Spinal cord (tissue), 10 donors: Measurements from ENCODE around the gene KCNK15. TPM values are rescaled to one million over a fixed set of nuclear protein-coding genes. Genes with fewer than 3 reads are reported as not detected.
"Not testable (repeated sequence)": the region's sequence is repeated elsewhere in the genome, so short reads cannot be mapped to it uniquely, and the experiment has no call there.

ENCODE experiments used
- DNase-seq, 6 donors: peaks; one replicate each; pipeline versions ENCODE4 v3.0.0 to v3.0.0-alpha.2; 2013 to 2015; ENCODE audit warnings: low spot score in 6 of 6, low read depth in 4 of 6
- H3K27ac ChIP-seq: one replicate; pipeline ENCODE4 v1.5.1; 2013; ENCODE audit warnings: low read depth, low read length, control low read depth
- H3K27me3 ChIP-seq: one replicate; pipeline ENCODE4 v1.6.1; 2013; ENCODE audit warnings: low read length; ENCODE audit not compliant: control insufficient read depth, insufficient read depth
- H3K36me3 ChIP-seq: one replicate; pipeline ENCODE4 v1.6.1; 2013; ENCODE audit warnings: low read length; ENCODE audit not compliant: control insufficient read depth, insufficient read depth
- H3K4me1 ChIP-seq: one replicate; pipeline ENCODE4 v1.6.1; 2013; ENCODE audit warnings: low read length; ENCODE audit not compliant: control insufficient read depth, insufficient read depth
- H3K4me3 ChIP-seq: one replicate; pipeline ENCODE4 v1.5.1; 2013; ENCODE audit warnings: low read depth, low read length, control low read depth
- H3K9me3 ChIP-seq: one replicate; pipeline ENCODE4 v1.6.1; 2013; ENCODE audit warnings: low read length; ENCODE audit not compliant: control insufficient read depth, insufficient read depth
- WGBS: methylation state at CpG from one replicate; pipeline ENCODE4 v1.1.5; 2013; ENCODE audit warnings: missing lambda C conversion rate; ENCODE audit not compliant: insufficient coverage; 5-methylcytosine and 5-hydroxymethylcytosine counted together
- polyA plus RNA-seq, 2 donors: library from polyadenylated mRNA; unstranded; fragments of 120-200 nt; gene quantifications; one replicate each; pipeline ENCODE4 v1.2.1, GENCODE V29; 2013; ENCODE audit not compliant: insufficient read length in 2 of 2
- total RNA-seq, 2 donors: library from RNA; depleted of rRNA in 1 of 2; stranded (reverse); fragments of 120-200 nt in 1 of 2; fragments of >200 nt in 1 of 2; gene quantifications; one replicate each; pipeline versions ENCODE4 v1.2.3 to v1.2.4, GENCODE V29; 2013 to 2014
- donor health status: healthy.

The KCNK15 gene
- total and polyA plus RNA-seq, 4 donors = 0.15 to 0.55 (median 0.24) TPM

GRCh38 chr20:44756011-44756688, 10.5 kb downstream of the KCNK15 start:
- H3K27me3 ChIP-seq = no peaks in the 10 kb centered on the region
- no peak overlapping the region for H3K4me3 ChIP-seq
- no peak overlapping the region for H3K27ac ChIP-seq
- no peaks in the 10 kb centered on the region for H3K9me3 ChIP-seq
- DNase-seq = no peak
- H3K4me1 ChIP-seq = no peaks in the 10 kb centered on the region
- peaks cover 69% of the 10 kb centered on the region for H3K36me3 ChIP-seq
- whole genome bisulfite sequencing = 97% methylated on average over 12 of the region's 18 CpGs

- WGBS = 96% methylated on average over 4 of the region's 5 CpGs
- DNase-seq = no peak
- H3K4me3 ChIP-seq = no peak overlapping the region
These were observed 11.3 kb downstream of the KCNK15 start for GRCh38 chr20:44756956-44757355.

GRCh38 chr20:44758247-44759101, 12.8 kb downstream of the KCNK15 start:
- peaks cover 49% of the 10 kb centered on the region for H3K36me3 ChIP-seq
- H3K4me3 ChIP-seq = no peak overlapping the region
- no peak overlapping the region for H3K27ac ChIP-seq
- H3K9me3 ChIP-seq = no peaks in the 10 kb centered on the region
- no peaks in the 10 kb centered on the region for H3K27me3 ChIP-seq
- no peak for DNase-seq
- 71% methylated on average over 10 of the region's 10 CpGs for WGBS
- H3K4me1 ChIP-seq = peaks cover 18% of the 10 kb centered on the region

More at GRCh38 chr20:44756956-44757355, 11.3 kb downstream of the KCNK15 start:
- Histone ChIP-seq H3K27me3 (no peaks in the 10 kb centered on the region), H3K4me1 (peaks cover 6% of the 10 kb centered on the region), H3K27ac (no peak overlapping the region), H3K36me3 (peaks cover 61% of the 10 kb centered on the region), H3K9me3 (no peaks in the 10 kb centered on the region)

GRCh38 chr20:44759595-44759994, 13.9 kb downstream of the KCNK15 start:
- DNase-seq = no peak
- no peak overlapping the region for H3K27ac ChIP-seq
- peaks cover 38% of the 10 kb centered on the region for H3K36me3 ChIP-seq
- H3K27me3 ChIP-seq = no peaks in the 10 kb centered on the region
- peaks cover 18% of the 10 kb centered on the region for H3K4me1 ChIP-seq
- WGBS = 83% methylated on average over 1 of the region's 1 CpG
- no peak overlapping the region for H3K4me3 ChIP-seq
- H3K9me3 ChIP-seq = no peaks in the 10 kb centered on the region

- 39% methylated on average over 3 of the region's 3 CpGs for WGBS
- Histone ChIP-seq H3K4me1 (peaks cover 18% of the 10 kb centered on the region), H3K27me3 (no peaks in the 10 kb centered on the region), H3K27ac (no peak overlapping the region), H3K9me3 (no peaks in the 10 kb centered on the region), H3K36me3 (peaks cover 19% of the 10 kb centered on the region), H3K4me3 (no peak overlapping the region)
- DNase-seq = no peak
These were observed 15.8 kb downstream of the KCNK15 start for GRCh38 chr20:44761423-44761822.

GRCh38 chr20:44762466-44763140, 16.9 kb downstream of the KCNK15 start:
- Histone ChIP-seq H3K4me3 (no peak overlapping the region), H3K27me3 (no peaks in the 10 kb centered on the region), H3K4me1 (peaks cover 18% of the 10 kb centered on the region), H3K36me3 (peaks cover 8% of the 10 kb centered on the region), H3K9me3 (no peaks in the 10 kb centered on the region), H3K27ac (no peak overlapping the region)
- peak in 3 of 6 donors; percentile 35 to 84 (median 77) for DNase-seq
- 40% methylated on average over 7 of the region's 10 CpGs for WGBS

- WGBS = no CpG with 5 or more reads among the region's 3 CpGs
- not testable (repeated sequence) for DNase-seq, H3K27me3 ChIP-seq, H3K9me3 ChIP-seq, H3K27ac ChIP-seq, H3K36me3 ChIP-seq, H3K4me3 ChIP-seq
- H3K4me1 ChIP-seq = peaks cover 24% of the 10 kb centered on the region
These were observed 18.1 kb downstream of the KCNK15 start for GRCh38 chr20:44763798-44764197.

GRCh38 chr20:44765091-44765490, 19.4 kb downstream of the KCNK15 start:
- no peak for DNase-seq
- H3K4me1 ChIP-seq = peaks cover 28% of the 10 kb centered on the region
- no peaks in the 10 kb centered on the region for H3K9me3 ChIP-seq
- no peaks in the 10 kb centered on the region for H3K27me3 ChIP-seq
- peaks cover 10% of the 10 kb centered on the region for H3K36me3 ChIP-seq
- H3K27ac ChIP-seq = no peak overlapping the region
- H3K4me3 ChIP-seq = no peak overlapping the region
- 73% methylated on average over 2 of the region's 4 CpGs for WGBS

GRCh38 chr20:44765701-44766347, 20.2 kb downstream of the KCNK15 start:
- peaks cover 28% of the 10 kb centered on the region for H3K4me1 ChIP-seq
- H3K27ac ChIP-seq = no peak overlapping the region
- 50% methylated on average over 5 of the region's 7 CpGs for WGBS
- no peak overlapping the region for H3K4me3 ChIP-seq
- no peaks in the 10 kb centered on the region for H3K27me3 ChIP-seq
- H3K36me3 ChIP-seq = peaks cover 11% of the 10 kb centered on the region
- H3K9me3 ChIP-seq = no peaks in the 10 kb centered on the region
- peak in 2 of 6 donors; percentile 21 to 30 for DNase-seq
